Subcutaneous adipose tissue (tissue), 4 donors: Measurements from ENCODE around the gene MYO10. TPM values are rescaled to one million over a fixed set of nuclear protein-coding genes. Genes with fewer than 3 reads are reported as not detected.

Experiments
- CTCF ChIP-seq: fragments of 450-650 bp; IDR thresholded peaks from one replicate; pipeline ENCODE4 v1.5.1; 2016; ENCODE audit warnings: low read depth, mild to moderate bottlenecking, control low read depth, antibody characterized with exemption, moderate library complexity
- total RNA-seq, 4 donors: library from RNA; depleted of rRNA; stranded (reverse); fragments of >200 nt; gene quantifications; one replicate each; pipeline ENCODE4 v1.1.0, GENCODE V29; 2016

The MYO10 gene
- total RNA-seq, 4 donors from 2014 or later = 7.0 to 33.0 (median 9.3) TPM

GRCh38 chr5:16849181-16849580, 86.9 kb downstream of the MYO10 start:
- TF ChIP-seq CTCF = no peak

GRCh38 chr5:16844952-16845351, 91.1 kb downstream of the MYO10 start:
- no peak for TF ChIP-seq CTCF

- TF ChIP-seq CTCF = no peak
Observed at GRCh38 chr5:16842896-16843295, 93.2 kb downstream of the MYO10 start.

GRCh38 chr5:16841416-16841815, 94.7 kb downstream of the MYO10 start:
- TF ChIP-seq CTCF = no peak

- TF ChIP-seq CTCF = no peak
Observed at GRCh38 chr5:16837305-16837704, 98.8 kb downstream of the MYO10 start.

GRCh38 chr5:16834029-16834428, 102.1 kb downstream of the MYO10 start:
- no peak for TF ChIP-seq CTCF

GRCh38 chr5:16827755-16828154, 108.3 kb downstream of the MYO10 start:
- no peak for TF ChIP-seq CTCF
